Skeletal muscle satellite cell (primary cell): ENCODE data around the gene FNBP1.
A peak's percentile ranks its signal among the peaks of the same experiment; 100 is the strongest.

Experiments used
- H3K27me3 ChIP-seq: 2 replicates; pipeline ENCODE4 v1.7.0; 2013; ENCODE audit warnings: low read length; ENCODE audit not compliant: control insufficient read depth, insufficient read depth
- H3K36me3 ChIP-seq: 2 replicates; pipeline ENCODE4 v1.7.0; 2013; ENCODE audit warnings: mild to moderate bottlenecking, control low read depth, low read length; ENCODE audit not compliant: insufficient read depth
- H3K4me1 ChIP-seq: 2 replicates; pipeline ENCODE4 v1.7.0; 2013; ENCODE audit warnings: low read length; ENCODE audit not compliant: control insufficient read depth, insufficient read depth
- H3K4me2 ChIP-seq: 2 replicates; pipeline ENCODE4 v1.7.0; 2013; ENCODE audit warnings: mild to moderate bottlenecking, low read length
- H3K4me3 ChIP-seq: 2 replicates; pipeline ENCODE4 v1.7.0; 2013; ENCODE audit warnings: low read length
- H3K9ac ChIP-seq: 2 replicates; pipeline ENCODE4 v1.7.0; 2013; ENCODE audit warnings: mild to moderate bottlenecking, low read depth, low read length, moderate library complexity
- H3K9me3 ChIP-seq: replicated peaks from 2 replicates; pipeline ENCODE4 v1.7.0; 2013; ENCODE audit warnings: mild to moderate bottlenecking, control low read depth, low read length

The FNBP1 gene

DNA sequence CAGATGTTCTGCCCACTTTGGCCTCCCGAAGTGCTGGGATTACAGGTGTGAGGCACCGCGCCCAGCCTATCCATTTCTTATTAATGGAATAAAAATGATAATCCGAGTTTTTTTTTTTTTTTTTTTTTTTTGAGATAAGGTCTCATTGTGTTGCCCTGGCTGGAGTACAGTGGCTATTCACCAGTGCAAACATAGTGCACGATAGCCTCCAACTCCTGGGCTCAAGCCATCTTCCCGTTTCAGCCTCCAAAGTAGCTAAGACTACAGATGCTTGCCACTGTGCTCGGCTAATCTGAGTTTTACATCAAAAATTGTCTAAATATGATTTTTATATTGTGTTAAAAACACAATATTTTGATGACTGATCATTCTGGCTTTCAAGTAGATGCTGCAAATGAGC is 17.3 kb upstream of the FNBP1 start:
- H3K27me3 ChIP-seq, result no peaks in the 10 kb centered on the region
- H3K9ac ChIP-seq, result no peak overlapping the region
- peaks cover 15% of the 10 kb centered on the region for H3K36me3 ChIP-seq
- H3K4me3 ChIP-seq, result no peak overlapping the region
- no peaks in the 10 kb centered on the region for H3K4me1 ChIP-seq
- no peaks in the 10 kb centered on the region for H3K9me3 ChIP-seq
- no peak overlapping the region for H3K4me2 ChIP-seq

DNA sequence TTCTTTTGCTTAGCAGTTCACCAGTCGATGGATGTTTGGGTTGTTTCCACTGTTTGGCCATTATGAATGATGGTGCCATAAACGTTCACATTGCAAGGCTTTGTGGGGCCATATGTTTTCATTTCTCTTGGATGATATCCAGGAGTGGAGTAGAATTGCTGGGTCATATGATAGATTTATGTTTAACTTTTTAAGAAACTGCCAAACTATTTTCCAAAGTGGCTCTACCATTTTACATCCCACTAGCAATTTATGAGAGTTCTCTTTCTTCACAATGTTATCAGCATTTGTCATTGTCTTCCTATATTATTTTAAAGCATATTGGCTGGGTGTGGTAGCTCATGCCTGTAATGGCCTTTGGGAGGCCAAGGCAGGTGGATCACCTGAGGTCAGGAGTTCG is 15.9 kb upstream of the FNBP1 start:
- H3K4me2 ChIP-seq, result no peak overlapping the region
- peaks cover 3% of the 10 kb centered on the region for H3K4me1 ChIP-seq
- no peak overlapping the region for H3K9ac ChIP-seq
- H3K27me3 ChIP-seq, result no peaks in the 10 kb centered on the region
- H3K4me3 ChIP-seq, result no peak overlapping the region
- H3K36me3 ChIP-seq, result peaks cover 10% of the 10 kb centered on the region
- H3K9me3 ChIP-seq, result no peaks in the 10 kb centered on the region

DNA sequence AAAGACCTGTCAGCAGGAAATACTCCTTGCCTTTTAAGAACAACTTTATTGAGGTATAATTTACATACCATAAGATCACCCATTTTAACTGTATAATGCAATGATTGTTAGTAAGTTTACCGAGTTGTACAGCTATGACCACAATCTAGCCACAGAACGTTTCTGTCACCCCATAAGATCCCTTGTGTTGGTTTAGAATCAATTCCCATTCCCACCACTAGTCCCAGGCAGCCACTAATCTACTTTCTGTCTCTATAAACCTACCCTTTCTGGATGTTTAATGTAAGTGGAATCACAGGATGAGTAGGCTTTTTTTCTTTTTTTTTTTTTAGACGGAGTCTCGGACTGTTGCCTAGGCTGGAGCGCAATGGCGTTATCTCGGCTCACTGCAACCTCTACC is 15.2 kb upstream of the FNBP1 start:
- H3K9ac ChIP-seq, result no peak overlapping the region
- H3K9me3 ChIP-seq, result no peaks in the 10 kb centered on the region
- H3K36me3 ChIP-seq, result peaks cover 10% of the 10 kb centered on the region
- no peak overlapping the region for H3K4me3 ChIP-seq
- H3K27me3 ChIP-seq, result no peaks in the 10 kb centered on the region
- H3K4me1 ChIP-seq, result peaks cover 3% of the 10 kb centered on the region
- no peak overlapping the region for H3K4me2 ChIP-seq

DNA sequence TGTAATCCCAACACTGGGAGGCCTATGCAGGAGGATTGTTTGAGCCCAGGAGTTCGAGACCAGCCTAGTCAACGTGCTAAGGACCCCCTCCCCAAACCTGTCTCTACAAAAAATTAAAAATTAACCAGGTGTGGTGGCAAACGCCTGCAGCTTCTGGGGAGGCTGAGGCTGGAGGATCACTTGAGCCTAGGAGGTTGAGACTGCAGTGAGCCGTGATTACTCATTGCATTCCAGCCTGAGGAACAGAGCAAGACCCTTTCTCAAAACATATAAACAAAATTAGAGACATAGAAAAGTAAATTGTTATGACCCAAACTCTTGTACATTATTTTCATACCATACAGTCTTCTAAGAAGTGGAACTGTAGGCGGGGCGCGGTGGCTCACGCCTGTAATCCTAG is 11.8 kb upstream of the FNBP1 start:
- Histone ChIP-seq H3K4me1 (peaks cover 3% of the 10 kb centered on the region), H3K4me2 (peak overlapping the region; percentile 92), H3K27me3 (no peaks in the 10 kb centered on the region), H3K9me3 (no peaks in the 10 kb centered on the region), H3K36me3 (peaks cover 10% of the 10 kb centered on the region), H3K4me3 (peak overlapping the region; percentile 98), H3K9ac (peak overlapping the region; percentile 98)

- H3K4me1 ChIP-seq, result peaks cover 3% of the 10 kb centered on the region
Measured at GRCh38 chr9:130054325-130054786, 11.4 kb upstream of the FNBP1 start.

GRCh38 chr9:130053504-130054324 is 10.7 kb upstream of the FNBP1 start, which contains the start of gene GPR107:
Gene GPR107 (plus strand): TSS chr9:130053906. CDS start chr9:130053933, 27 bp downstream.
- no peaks in the 10 kb centered on the region for H3K27me3 ChIP-seq
- H3K4me2 ChIP-seq, result peak within 1 kb of the TSS; percentile 92
- H3K4me3 ChIP-seq, result peak within 1 kb of the TSS; percentile 98
- no peaks in the 10 kb centered on the region for H3K9me3 ChIP-seq
- peaks cover 3% of the 10 kb centered on the region for H3K4me1 ChIP-seq
- peak within 1 kb of the TSS; percentile 98 for H3K9ac ChIP-seq
- peaks cover 6% of the 10 kb centered on the region for H3K36me3 ChIP-seq

More at GRCh38 chr9:130054325-130054786, 11.4 kb upstream of the FNBP1 start:
- Histone ChIP-seq H3K9ac (peak overlapping the region; percentile 98), H3K27me3 (no peaks in the 10 kb centered on the region), H3K9me3 (no peaks in the 10 kb centered on the region), H3K4me2 (peak overlapping the region; percentile 92), H3K36me3 (peaks cover 10% of the 10 kb centered on the region), H3K4me3 (peak overlapping the region; percentile 98)

GRCh38 chr9:130053109-130053503 is 10.1 kb upstream of the FNBP1 start:
- Histone ChIP-seq H3K27me3 (no peaks in the 10 kb centered on the region), H3K4me2 (peak overlapping the region; percentile 92), H3K9me3 (no peaks in the 10 kb centered on the region), H3K9ac (peak overlapping the region; percentile 98), H3K36me3 (peaks cover 3% of the 10 kb centered on the region), H3K4me3 (peak overlapping the region; percentile 98), H3K4me1 (peaks cover 3% of the 10 kb centered on the region)

- H3K9me3 ChIP-seq, result no peaks in the 10 kb centered on the region
- H3K27me3 ChIP-seq, result no peaks in the 10 kb centered on the region
- H3K4me3 ChIP-seq, result no peak overlapping the region
- no peak overlapping the region for H3K9ac ChIP-seq
- peak overlapping the region; percentile 0 for H3K4me2 ChIP-seq
- H3K4me1 ChIP-seq, result peaks cover 3% of the 10 kb centered on the region
- H3K36me3 ChIP-seq, result peaks cover under 1% of the 10 kb centered on the region
Measured at GRCh38 chr9:130051855-130052254, 8.9 kb upstream of the FNBP1 start.

DNA sequence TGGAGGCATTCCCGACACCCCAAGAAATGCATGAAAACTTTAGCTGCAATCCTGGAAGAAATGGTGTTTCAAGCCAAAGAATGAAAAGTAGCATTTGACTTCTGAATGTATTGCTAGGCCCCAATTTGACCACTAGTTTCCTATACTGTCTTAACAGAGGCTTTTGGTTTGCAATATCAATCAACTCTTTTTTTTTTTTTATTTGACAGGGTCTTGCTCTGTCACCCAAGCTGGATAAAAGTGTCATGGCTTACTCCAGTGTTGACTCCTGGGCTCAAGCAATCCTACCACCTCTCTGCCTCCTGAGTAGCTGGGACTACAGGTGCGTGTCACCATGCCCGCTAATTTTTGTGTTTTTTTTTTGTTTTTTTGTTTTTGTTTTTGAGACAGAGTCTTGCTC is 7.5 kb upstream of the FNBP1 start:
- H3K9me3 ChIP-seq, result no peaks in the 10 kb centered on the region
- no peaks in the 10 kb centered on the region for H3K36me3 ChIP-seq
- H3K4me1 ChIP-seq, result peaks cover 3% of the 10 kb centered on the region
- H3K27me3 ChIP-seq, result no peaks in the 10 kb centered on the region
- no peak overlapping the region for H3K4me3 ChIP-seq
- no peak overlapping the region for H3K9ac ChIP-seq
- no peak overlapping the region for H3K4me2 ChIP-seq

GRCh38 chr9:130049431-130050210 is 6.6 kb upstream of the FNBP1 start:
- Histone ChIP-seq H3K9me3 (no peaks in the 10 kb centered on the region), H3K4me2 (no peak overlapping the region), H3K36me3 (no peaks in the 10 kb centered on the region), H3K4me3 (no peak overlapping the region), H3K9ac (no peak overlapping the region), H3K4me1 (no peaks in the 10 kb centered on the region), H3K27me3 (no peaks in the 10 kb centered on the region)

DNA sequence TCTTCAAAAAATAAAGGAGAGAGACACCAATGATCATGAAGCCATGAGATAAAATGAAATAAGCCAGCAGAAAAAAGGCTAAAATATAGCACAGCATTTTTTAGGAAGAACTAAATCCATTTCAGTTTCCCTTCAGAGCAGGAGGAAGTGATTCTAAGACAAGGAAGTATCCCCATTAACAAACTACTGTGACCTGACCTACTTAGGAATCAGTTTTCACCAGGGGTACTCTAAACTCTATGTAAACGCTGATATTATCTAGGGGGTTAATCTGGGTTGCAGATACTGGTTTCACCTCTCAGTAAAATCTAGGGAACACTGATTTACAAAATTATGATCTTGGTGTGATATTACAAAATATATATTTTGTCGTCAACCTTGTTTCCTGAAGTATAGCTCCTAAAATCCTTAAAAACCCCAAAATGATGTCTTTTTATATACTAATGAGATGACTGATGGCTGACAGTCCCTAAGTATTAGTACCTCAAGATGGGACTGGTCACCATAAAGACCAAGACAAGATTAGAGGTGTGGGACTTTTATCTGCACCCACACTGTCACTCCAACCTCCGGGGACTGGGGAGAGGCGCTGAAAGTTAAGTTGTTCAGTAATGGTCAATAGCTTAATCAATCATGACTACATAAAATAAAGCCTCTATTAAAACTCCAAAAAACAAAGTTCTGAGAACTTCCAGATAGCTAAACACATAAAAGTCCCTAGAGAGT is 2.9 kb upstream of the FNBP1 start:
- H3K4me2 ChIP-seq, result no peak overlapping the region
- H3K4me3 ChIP-seq, result no peak overlapping the region
- no peaks in the 10 kb centered on the region for H3K27me3 ChIP-seq
- no peaks in the 10 kb centered on the region for H3K9me3 ChIP-seq
- H3K4me1 ChIP-seq, result peaks cover 15% of the 10 kb centered on the region
- H3K36me3 ChIP-seq, result no peaks in the 10 kb centered on the region
- H3K9ac ChIP-seq, result no peak overlapping the region
